Suprapubic skin (tissue), 3 donors: ENCODE results near the gene CRYBB3.

Source experiments
- EP300 ChIP-seq: sonication (generic); formaldehyde crosslinking; IDR thresholded peaks from one replicate; pipeline ENCODE4 v1.6.1; 2017; ENCODE audit warnings: antibody characterized with exemption
- TF ChIP-seq, protein P1 (sequence below), 2 donors: fragments of 200-600 bp in 1 of 2; fragments of 450-650 bp in 1 of 2; sonication (generic) in 1 of 2; IDR thresholded peaks; one replicate each; pipeline ENCODE4 v1.5.1; 2016 to 2019; ENCODE audit warnings: antibody characterized with exemption in 2 of 2, mild to moderate bottlenecking in 1 of 2, moderate library complexity in 1 of 2

DNA sequence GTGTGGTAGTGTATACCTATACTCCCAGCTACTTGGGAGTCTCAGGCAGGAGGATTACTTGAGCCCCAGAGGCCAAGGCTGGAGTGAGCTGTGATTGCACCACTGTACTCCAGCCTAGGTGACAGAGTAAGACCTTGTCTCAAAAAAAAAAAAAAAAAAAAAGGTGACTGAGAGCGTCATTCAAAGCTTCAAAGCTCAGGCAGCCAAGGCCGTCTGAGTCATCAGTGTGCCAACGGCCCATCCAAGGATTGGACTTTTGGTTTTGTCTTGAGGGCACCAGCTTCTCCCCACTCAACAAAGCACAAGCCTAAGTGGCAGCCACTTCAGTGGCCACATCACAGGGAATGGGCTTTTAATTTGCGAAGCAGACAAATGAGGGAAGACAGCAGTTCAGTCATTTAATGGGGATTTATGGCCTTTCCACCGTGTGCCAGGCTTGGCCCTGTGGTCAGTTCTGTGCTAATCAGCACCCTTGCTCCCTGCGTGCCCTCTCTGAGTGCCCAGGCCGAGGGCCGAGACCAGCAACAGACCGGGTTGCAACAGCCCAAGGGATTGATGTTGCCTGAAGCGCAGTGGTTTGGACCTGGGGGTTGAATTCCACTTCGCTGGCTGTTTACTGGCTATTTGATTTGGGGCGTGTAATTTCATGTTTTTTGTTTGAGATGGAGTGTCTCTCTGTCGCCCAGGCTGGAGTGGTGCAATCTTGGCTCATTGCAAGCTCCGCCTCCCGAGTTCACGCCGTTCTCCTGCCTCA, 30.2 kb upstream of the CRYBB3 start:
- TF ChIP-seq EP300: no peak
- TF ChIP-seq, protein P1, sequence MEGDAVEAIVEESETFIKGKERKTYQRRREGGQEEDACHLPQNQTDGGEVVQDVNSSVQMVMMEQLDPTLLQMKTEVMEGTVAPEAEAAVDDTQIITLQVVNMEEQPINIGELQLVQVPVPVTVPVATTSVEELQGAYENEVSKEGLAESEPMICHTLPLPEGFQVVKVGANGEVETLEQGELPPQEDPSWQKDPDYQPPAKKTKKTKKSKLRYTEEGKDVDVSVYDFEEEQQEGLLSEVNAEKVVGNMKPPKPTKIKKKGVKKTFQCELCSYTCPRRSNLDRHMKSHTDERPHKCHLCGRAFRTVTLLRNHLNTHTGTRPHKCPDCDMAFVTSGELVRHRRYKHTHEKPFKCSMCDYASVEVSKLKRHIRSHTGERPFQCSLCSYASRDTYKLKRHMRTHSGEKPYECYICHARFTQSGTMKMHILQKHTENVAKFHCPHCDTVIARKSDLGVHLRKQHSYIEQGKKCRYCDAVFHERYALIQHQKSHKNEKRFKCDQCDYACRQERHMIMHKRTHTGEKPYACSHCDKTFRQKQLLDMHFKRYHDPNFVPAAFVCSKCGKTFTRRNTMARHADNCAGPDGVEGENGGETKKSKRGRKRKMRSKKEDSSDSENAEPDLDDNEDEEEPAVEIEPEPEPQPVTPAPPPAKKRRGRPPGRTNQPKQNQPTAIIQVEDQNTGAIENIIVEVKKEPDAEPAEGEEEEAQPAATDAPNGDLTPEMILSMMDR (IDR thresholded peaks at IDR 0.05): no peak
